ENCODE results near the gene TEX48.
A peak's percentile ranks its signal among the peaks of the same experiment; 100 is the strongest.

The TEX48 gene

GRCh38 chr9:114694146-114694545 is 12.2 kb upstream of the TEX48 start:
- no peak for DNase-seq

- DNase-seq, result no peak
Observed at GRCh38 chr9:114693248-114693855, 11.4 kb upstream of the TEX48 start.

GRCh38 chr9:114691956-114692295 is 9.9 kb upstream of the TEX48 start:
- no peak for DNase-seq

- DNase-seq, result no peak
Observed at GRCh38 chr9:114691046-114691955, 9.3 kb upstream of the TEX48 start.

- DNase-seq, result no peak
Observed at GRCh38 chr9:114690308-114690707, 8.3 kb upstream of the TEX48 start.

GRCh38 chr9:114689813-114690212 is 7.8 kb upstream of the TEX48 start:
- DNase-seq, result no peak

- no peak for DNase-seq
Observed at GRCh38 chr9:114688909-114689610, 7.1 kb upstream of the TEX48 start.

DNA sequence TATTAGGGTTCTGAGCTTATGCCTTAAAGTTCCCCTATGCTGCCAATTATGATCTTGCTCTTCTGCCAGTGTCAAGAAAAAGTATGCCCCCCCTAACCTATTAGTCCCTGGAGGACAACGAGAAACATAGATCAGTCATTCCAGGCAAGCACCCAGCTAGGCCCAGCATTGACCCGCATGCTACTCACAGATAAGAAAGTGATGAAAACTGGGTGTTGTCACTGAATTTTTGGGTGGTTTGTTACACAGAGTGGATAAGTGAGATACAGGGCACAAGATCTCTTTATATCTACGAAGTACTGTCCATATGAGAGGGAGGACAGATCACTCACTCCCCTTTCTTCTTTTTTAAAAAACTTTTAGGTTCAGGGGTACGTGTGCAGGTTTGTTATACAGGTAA is 6.4 kb upstream of the TEX48 start:
- DNase-seq, result no peak

DNA sequence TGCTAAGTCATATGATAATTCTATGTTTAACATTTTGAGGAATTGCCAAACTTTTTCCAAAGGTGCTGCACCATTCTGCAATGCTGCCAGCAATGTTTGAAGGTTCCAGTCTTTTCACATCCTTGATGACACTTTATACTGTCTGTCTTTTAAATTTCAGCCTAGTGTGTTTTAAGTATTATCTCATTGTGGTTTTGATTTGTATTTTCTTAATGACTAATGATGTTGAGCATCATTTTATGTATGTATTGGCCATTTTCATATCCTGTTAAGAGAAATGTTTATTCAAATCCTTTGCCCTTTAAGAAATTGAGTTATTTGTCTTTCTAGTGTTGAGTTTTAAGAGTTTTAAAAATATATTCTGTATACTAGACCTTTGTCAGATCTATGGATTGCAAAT is 5.0 kb upstream of the TEX48 start:
- DNase-seq, result no peak

DNA sequence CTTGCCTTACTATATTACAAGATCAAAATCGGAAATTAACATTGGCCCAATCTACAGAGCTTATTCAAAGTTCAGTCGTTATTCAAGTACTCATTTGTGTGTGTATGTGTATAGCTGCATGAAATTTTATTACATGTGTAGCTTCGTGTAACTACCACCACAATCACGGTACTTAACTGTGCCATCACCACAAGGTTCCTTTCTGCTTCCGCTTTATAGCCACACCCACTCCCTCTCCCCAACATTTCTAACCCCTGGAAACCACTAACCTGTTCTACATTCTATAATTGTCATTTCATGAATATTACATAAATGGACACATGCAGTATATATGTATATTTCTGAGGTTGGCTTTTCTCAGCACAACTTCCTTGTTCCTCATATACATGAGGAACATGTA is 4.0 kb upstream of the TEX48 start:
- no peak for DNase-seq

GRCh38 chr9:114684036-114684435 is 2.0 kb upstream of the TEX48 start:
- no peak for DNase-seq

- no peak for DNase-seq
Observed at GRCh38 chr9:114682846-114683245, 854 bp upstream of the TEX48 start.

DNA sequence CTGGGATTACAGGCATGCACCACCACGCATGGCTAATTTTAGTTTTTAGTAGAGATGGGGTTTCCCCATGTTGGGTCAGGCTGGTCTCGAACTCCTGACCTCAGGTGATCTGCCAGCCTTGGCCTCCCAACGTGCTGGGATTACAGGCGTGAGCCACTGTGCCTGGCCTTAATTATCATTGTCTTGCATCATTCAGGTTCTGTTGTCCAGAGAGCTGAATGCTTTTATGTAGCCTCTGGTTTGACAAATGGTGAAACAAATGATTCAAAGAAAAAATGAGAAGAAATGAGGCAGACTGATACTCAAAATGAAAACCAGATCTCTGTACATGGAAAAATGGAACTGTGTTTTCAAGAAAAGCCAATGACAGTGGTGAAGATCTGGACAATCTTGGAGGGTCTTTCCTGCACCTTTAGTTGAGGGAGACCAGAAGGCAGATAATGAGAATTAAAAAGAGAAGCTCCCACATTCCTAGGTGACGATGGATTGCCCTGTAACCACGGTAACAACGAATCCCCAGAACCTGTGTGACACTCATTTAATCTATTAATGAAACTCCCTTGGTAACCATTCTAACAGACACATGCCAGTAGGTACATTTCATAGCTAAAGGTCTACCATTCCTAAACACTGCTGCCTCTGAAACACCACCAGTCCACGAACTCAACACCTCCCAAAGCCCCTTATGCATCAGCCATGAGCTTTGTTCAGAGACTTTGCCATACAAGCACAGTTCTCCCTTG is 1.6 kb downstream of the TEX48 start:
- DNase-seq, result no peak

DNA sequence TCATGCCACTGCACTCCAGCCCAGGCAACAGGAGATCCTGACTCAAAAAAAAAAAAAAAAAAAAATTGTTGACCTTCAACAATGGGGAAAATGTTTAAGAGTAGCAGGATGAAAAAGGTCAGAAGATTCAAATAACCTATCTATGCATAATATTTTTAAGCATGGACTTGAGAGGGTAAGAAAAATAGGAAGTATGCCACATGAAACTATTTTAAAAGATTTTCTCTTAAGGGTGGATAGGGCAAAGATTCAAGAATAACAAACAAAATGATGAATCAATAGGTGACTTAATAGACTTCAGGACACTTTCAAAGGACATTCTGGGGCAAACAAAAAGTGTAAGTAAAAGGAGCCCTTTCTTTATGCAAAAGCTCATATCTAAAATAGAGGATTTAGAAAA is 3.2 kb downstream of the TEX48 start:
- DNase-seq, result no peak

DNA sequence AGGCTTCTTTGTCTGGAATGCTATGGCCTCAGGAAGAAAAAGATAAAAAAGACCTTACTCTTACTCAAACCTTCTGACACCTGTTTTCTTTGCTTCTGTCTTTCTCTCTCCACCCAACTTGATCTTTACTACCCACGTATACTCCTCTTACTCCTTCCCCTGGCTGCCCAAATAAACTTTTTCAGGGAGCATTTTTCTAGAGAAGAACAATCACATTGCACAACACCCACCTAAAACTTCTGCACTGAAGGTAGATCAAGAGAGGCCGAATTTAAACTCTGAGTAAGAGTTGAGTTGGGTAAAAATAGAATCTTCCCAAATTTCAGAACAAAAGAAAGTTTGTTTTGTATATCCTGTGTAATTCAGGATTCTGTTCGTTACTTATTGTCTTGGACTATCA is 3.9 kb downstream of the TEX48 start:
- DNase-seq, result no peak

- peak in 2 of 56 donors; percentile 10 to 26 for DNase-seq
Observed at GRCh38 chr9:114677418-114677817, 4.6 kb downstream of the TEX48 start.

- DNase-seq, result no peak
Observed at GRCh38 chr9:114676901-114677300, 5.1 kb downstream of the TEX48 start.

DNA sequence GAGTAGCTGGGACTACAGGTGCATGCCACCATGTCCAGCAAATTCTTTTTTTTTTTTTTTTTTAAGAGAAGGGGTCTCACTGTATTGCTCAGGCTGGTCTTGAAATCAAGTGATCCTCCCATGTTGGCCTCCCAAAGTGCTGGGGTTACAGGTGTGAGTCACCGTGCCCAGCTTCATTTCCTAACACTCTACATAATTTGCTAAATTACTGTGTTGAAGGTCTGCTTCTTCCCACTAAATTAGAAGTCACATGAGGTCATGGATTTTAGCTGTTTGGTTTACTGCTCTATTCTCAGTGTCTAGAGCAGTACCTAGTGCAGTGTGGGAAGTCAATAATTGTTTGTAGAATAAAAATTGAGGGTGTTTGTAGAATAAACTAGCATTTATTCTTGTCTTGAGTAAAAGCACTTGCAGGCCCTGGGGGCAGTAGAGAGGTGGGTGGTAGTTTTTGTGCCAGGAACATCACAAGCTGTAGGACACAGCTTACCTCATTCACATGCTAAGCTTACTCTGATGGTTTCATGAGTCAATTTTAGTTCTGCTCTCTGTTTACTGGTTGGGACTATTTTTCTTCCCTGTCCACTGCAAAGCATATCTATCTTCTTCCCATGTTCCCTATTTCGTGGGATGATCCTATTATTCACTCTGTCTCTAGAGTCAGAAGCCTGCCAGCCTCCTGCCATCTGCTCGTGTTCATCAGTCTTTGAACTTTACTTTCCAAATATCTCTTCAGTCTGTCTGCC is 7.0 kb downstream of the TEX48 start:
- no peak for DNase-seq

DNA sequence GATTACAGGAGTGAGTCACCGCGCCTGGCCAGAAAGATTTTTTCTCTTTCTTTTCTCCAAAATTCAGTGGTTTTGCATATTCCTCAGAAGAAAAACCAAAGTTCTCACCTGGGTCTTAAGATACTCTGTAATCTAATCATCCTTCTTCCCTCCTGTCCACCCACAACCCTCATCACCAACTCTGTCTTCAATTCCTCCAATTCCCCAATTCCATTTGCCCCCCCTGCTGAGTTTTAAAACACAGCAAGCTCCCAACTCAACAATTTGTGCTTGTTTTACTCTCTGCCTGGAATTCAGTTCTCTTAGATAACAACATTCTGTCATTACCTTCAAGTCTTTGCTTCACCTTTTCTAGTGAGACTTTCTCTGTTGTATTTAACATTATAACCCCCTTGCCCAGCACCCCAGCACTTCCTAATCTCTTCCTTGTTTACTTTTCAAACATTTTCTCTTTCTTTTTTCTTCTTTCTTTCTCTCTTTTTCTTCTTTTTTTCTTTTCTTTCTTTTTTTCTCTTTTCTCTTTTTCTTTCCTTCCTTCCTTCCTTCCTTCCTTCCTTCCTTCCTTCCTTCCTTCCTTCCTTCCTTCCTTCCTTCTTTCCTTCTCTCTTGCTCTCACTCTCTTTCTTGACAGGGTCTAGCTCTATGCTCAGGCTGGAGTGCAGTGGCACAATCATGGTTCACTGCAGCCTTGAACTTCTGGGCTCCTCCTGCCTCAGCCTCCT is 7.8 kb downstream of the TEX48 start:
- DNase-seq, result no peak

- DNase-seq, result no peak
Observed at GRCh38 chr9:114671605-114672004, 10.4 kb downstream of the TEX48 start.
